H9 (cell line): ENCODE results near the gene PRSS56. TPM values are rescaled to one million over a fixed set of nuclear protein-coding genes. Genes with fewer than 3 reads are reported as not detected.

Experiments used
- DNase-seq: peaks from one replicate; pipeline ENCODE4 v3.0.0-alpha.2; 2017
- H2AFZ ChIP-seq: one replicate; pipeline ENCODE4 v1.6.1; 2013; ENCODE audit warnings: mild to moderate bottlenecking, low read length, control low read depth, moderate library complexity
- H2AK5ac ChIP-seq: 2 replicates; pipeline ENCODE4 v1.6.1; 2013; ENCODE audit warnings: low read length, control low read depth, mixed read lengths; ENCODE audit not compliant: insufficient read length
- H2BK120ac ChIP-seq: one replicate; pipeline ENCODE4 v1.6.1; 2013; ENCODE audit warnings: low read depth, mild to moderate bottlenecking, low read length, control low read depth, inconsistent platforms; ENCODE audit not compliant: poor library complexity, severe bottlenecking
- H2BK12ac ChIP-seq: 2 replicates; pipeline ENCODE4 v1.6.1; 2013; ENCODE audit warnings: low read length, control low read depth, mixed read lengths, low read depth; ENCODE audit not compliant: insufficient read length
- H2BK15ac ChIP-seq: 2 replicates; pipeline ENCODE4 v1.6.1; 2013; ENCODE audit warnings: low read depth, low read length, control low read depth
- H2BK20ac ChIP-seq: one replicate; pipeline ENCODE4 v1.6.1; 2013; ENCODE audit warnings: low read depth, mild to moderate bottlenecking, low read length, control low read depth, inconsistent platforms; ENCODE audit not compliant: poor library complexity, severe bottlenecking
- H2BK5ac ChIP-seq: 2 replicates; pipeline ENCODE4 v1.6.1; 2013; ENCODE audit warnings: low read length, control low read depth, mixed read lengths; ENCODE audit not compliant: insufficient read length
- H3K14ac ChIP-seq: 2 replicates; pipeline ENCODE4 v1.6.1; 2013; ENCODE audit warnings: low read length, control low read depth; ENCODE audit not compliant: insufficient read depth
- H3K18ac ChIP-seq: 2 replicates; pipeline ENCODE4 v1.6.1; 2013; ENCODE audit warnings: low read depth, mild to moderate bottlenecking, mixed read lengths, low read length, control low read depth; ENCODE audit not compliant: insufficient read length
- H3K23ac ChIP-seq: 2 replicates; pipeline ENCODE4 v1.6.1; 2013; ENCODE audit warnings: low read length, control low read depth, mixed read lengths, low read depth; ENCODE audit not compliant: insufficient read length
- H3K23me2 ChIP-seq: 2 replicates; pipeline ENCODE4 v1.6.1; 2013; ENCODE audit warnings: low read depth, mild to moderate bottlenecking, mixed read lengths, low read length, control low read depth; ENCODE audit not compliant: insufficient read length, poor library complexity, severe bottlenecking
- H3K27ac ChIP-seq: 2 replicates; pipeline ENCODE4 v1.5.1; 2013; ENCODE audit warnings: low read length, control low read depth, mixed read lengths, low read depth; ENCODE audit not compliant: insufficient read length
- H3K27me3 ChIP-seq: 2 replicates; pipeline ENCODE4 v1.6.1; 2013; ENCODE audit warnings: low read length, control low read depth, inconsistent platforms; ENCODE audit not compliant: insufficient read depth
- H3K4ac ChIP-seq: 2 replicates; pipeline ENCODE4 v1.6.1; 2013; ENCODE audit warnings: low read depth, mild to moderate bottlenecking, control low read depth, inconsistent platforms, low read length, moderate library complexity
- H3K4me1 ChIP-seq: 2 replicates; pipeline ENCODE4 v1.6.1; 2013; ENCODE audit warnings: low read length, control low read depth, inconsistent platforms; ENCODE audit not compliant: insufficient read depth
- H3K4me2 ChIP-seq: 2 replicates; pipeline ENCODE4 v1.6.1; 2013; ENCODE audit warnings: low read length, control low read depth, mixed read lengths; ENCODE audit not compliant: insufficient read length, insufficient read depth
- H3K56ac ChIP-seq: 2 replicates; pipeline ENCODE4 v1.6.1; 2013; ENCODE audit warnings: low read depth, mild to moderate bottlenecking, mixed read lengths, low read length, control low read depth; ENCODE audit not compliant: insufficient read length
- H3K79me1 ChIP-seq: 2 replicates; pipeline ENCODE4 v1.6.1; 2013; ENCODE audit warnings: low read depth, mild to moderate bottlenecking, moderate library complexity, low read length, control low read depth, inconsistent platforms; ENCODE audit not compliant: insufficient read depth, poor library complexity, severe bottlenecking
- H3K79me2 ChIP-seq: 2 replicates; pipeline ENCODE4 v1.6.1; 2013; ENCODE audit warnings: low read length, control low read depth, inconsistent platforms; ENCODE audit not compliant: insufficient read depth
- H3K9ac ChIP-seq: 2 replicates; pipeline ENCODE4 v1.6.1; 2013; ENCODE audit warnings: low read length, control low read depth, mixed read lengths; ENCODE audit not compliant: insufficient read length; ENCODE audit errors: extremely low read depth
- H3K9me3 ChIP-seq: one replicate; pipeline ENCODE4 v1.6.1; 2013; ENCODE audit warnings: low read depth, low read length, inconsistent platforms; ENCODE audit not compliant: control insufficient read depth
- H3T11ph ChIP-seq: one replicate; pipeline ENCODE4 v1.6.1; 2013; ENCODE audit warnings: mild to moderate bottlenecking, low read length, control low read depth, inconsistent platforms
- H4K20me1 ChIP-seq: one replicate; pipeline ENCODE4 v1.6.1; 2013; ENCODE audit not compliant: control insufficient read depth, insufficient read length, insufficient read depth
- H4K5ac ChIP-seq: 2 replicates; pipeline ENCODE4 v1.6.1; 2013; ENCODE audit warnings: low read depth, mild to moderate bottlenecking, mixed read lengths, low read length, control low read depth; ENCODE audit not compliant: insufficient read length
- H4K8ac ChIP-seq: replicated peaks from 2 replicates; pipeline ENCODE4 v1.6.1; 2013; ENCODE audit warnings: low read length, control low read depth, mixed read lengths, low read depth; ENCODE audit not compliant: insufficient read length
- H4K91ac ChIP-seq: 2 replicates; pipeline ENCODE4 v1.6.1; 2013; ENCODE audit warnings: low read depth, mild to moderate bottlenecking, moderate library complexity, mixed read lengths, low read length, control low read depth; ENCODE audit not compliant: insufficient read length
- H3K27ac Mint-ChIP-seq, 3 experiments: 2 replicates in 2 of 3; 3 replicates in 1 of 3; pipeline ENCODE4 v1.8.0; 2020 to 2021; ENCODE audit warnings: mixed read lengths in 3 of 3, mild to moderate bottlenecking in 1 of 3, moderate library complexity in 1 of 3
- H3K27me3 Mint-ChIP-seq: 2 replicates; pipeline ENCODE4 v1.8.0; 2021; ENCODE audit warnings: low read depth, mild to moderate bottlenecking, moderate library complexity, mixed read lengths
- H3K36me3 Mint-ChIP-seq, 3 experiments: 2 replicates in 2 of 3; 3 replicates in 1 of 3; pipeline ENCODE4 v1.8.0; 2020 to 2021; ENCODE audit warnings: low read depth in 3 of 3, mixed read lengths in 3 of 3; ENCODE audit not compliant: insufficient read depth in 1 of 3
- H3K4me1 Mint-ChIP-seq, 2 experiments: 2 replicates each; pipeline ENCODE4 v1.8.0; 2020; ENCODE audit warnings: mixed read lengths in 2 of 2
- H3K4me3 Mint-ChIP-seq, 2 experiments: 2 replicates in 1 of 2; 3 replicates in 1 of 2; pipeline ENCODE4 v1.8.0; 2020 to 2021; ENCODE audit warnings: mild to moderate bottlenecking in 2 of 2, mixed read lengths in 2 of 2, moderate library complexity in 1 of 2
- H3K9me3 Mint-ChIP-seq, 2 experiments: 2 replicates in 1 of 2; 3 replicates in 1 of 2; pipeline ENCODE4 v1.8.0; 2020; ENCODE audit warnings: mild to moderate bottlenecking in 2 of 2, mixed read lengths in 2 of 2, moderate library complexity in 1 of 2
- CTCF ChIP-seq: fragments of 200-600 bp; sonication (generic); conservative IDR thresholded peaks from 3 replicates; pipeline ENCODE4 v1.8.0; 2021; ENCODE audit warnings: antibody characterized with exemption, mild to moderate bottlenecking
- WGBS: extraction: QIAGEN DNeasy Blood & Tissue Kit; methylation state at CpG from one replicate; pipeline ENCODE4 v1.1.7; 2013; ENCODE audit warnings: missing lambda C conversion rate, low lambda C conversion rate, mixed read lengths; ENCODE audit not compliant: insufficient read length; ENCODE audit errors: extremely low coverage; 5-methylcytosine and 5-hydroxymethylcytosine counted together
- total RNA-seq: library from RNA; stranded (reverse); gene quantifications from 2 replicates; pipeline ENCODE4 v1.2.1, GENCODE V29; 2021

PRSS56 gene
- total RNA-seq, 1 experiment from 2014 or later = not detected

GRCh38 chr2:232481322-232482140, 38.7 kb upstream of the PRSS56 start:
- DNase-seq = peak; percentile 19
- Histone ChIP-seq H4K8ac (no peak overlapping the region), H3K9ac (no peak overlapping the region), H4K5ac (no peak overlapping the region), H3K27me3 (peaks cover 24% of the 10 kb centered on the region), H2AFZ (no peak overlapping the region), H3T11ph (no peak overlapping the region), H3K79me2 (no peaks in the 10 kb centered on the region), H3K23ac (no peak overlapping the region), H2BK120ac (no peak overlapping the region), H2BK12ac (no peak overlapping the region), H3K4me1 (no peaks in the 10 kb centered on the region), H3K4ac (no peak overlapping the region), H4K91ac (no peak overlapping the region), H3K9me3 (no peaks in the 10 kb centered on the region), H4K20me1 (no peaks in the 10 kb centered on the region), H2BK15ac (no peak overlapping the region), H2AK5ac (no peak overlapping the region), H3K4me2 (no peak overlapping the region), H3K56ac (no peak overlapping the region), H2BK5ac (no peak overlapping the region), H3K27ac (no peak overlapping the region), H3K23me2 (peaks cover 9% of the 10 kb centered on the region), H3K18ac (no peak overlapping the region), H3K79me1 (no peaks in the 10 kb centered on the region), H2BK20ac (no peak overlapping the region), H3K14ac (no peak overlapping the region)
- no peak overlapping the region for H3K27ac Mint-ChIP-seq
- peaks cover 53% of the 10 kb centered on the region for H3K27me3 Mint-ChIP-seq
- TF ChIP-seq CTCF = no peak
- H3K4me1 Mint-ChIP-seq = peaks cover 6 to 7% of the 10 kb centered on the region in 2 experiments
- H3K9me3 Mint-ChIP-seq = no peaks in the 10 kb centered on the region
- H3K4me3 Mint-ChIP-seq = no peak overlapping the region
- H3K36me3 Mint-ChIP-seq = peaks cover 0 to 8% (median 0%) of the 10 kb centered on the region in 3 experiments; a peak in 3 of 7 replicates
- no CpG with 5 or more reads among the region's 29 CpGs for WGBS
